Rectal smooth muscle tissue (tissue), 1 donor: ENCODE results near the gene FIP1L1.
"Not testable (repeated sequence)": the region's sequence is repeated elsewhere in the genome, so short reads cannot be mapped to it uniquely, and the experiment has no call there.

Source experiments
- H3K27ac ChIP-seq: one replicate; pipeline ENCODE4 v1.7.0; 2013; ENCODE audit warnings: low read depth, low read length, inconsistent platforms
- H3K27me3 ChIP-seq: one replicate; pipeline ENCODE4 v1.7.0; 2013; ENCODE audit warnings: low read length; ENCODE audit not compliant: control insufficient read depth, insufficient read depth
- H3K36me3 ChIP-seq: one replicate; pipeline ENCODE4 v1.7.0; 2013; ENCODE audit warnings: low read length; ENCODE audit not compliant: control insufficient read depth, insufficient read depth
- H3K4me1 ChIP-seq: one replicate; pipeline ENCODE4 v1.7.0; 2013; ENCODE audit warnings: low read length; ENCODE audit not compliant: control insufficient read depth, insufficient read depth
- H3K4me3 ChIP-seq: one replicate; pipeline ENCODE4 v1.7.0; 2013; ENCODE audit warnings: low read length
- H3K9ac ChIP-seq: one replicate; pipeline ENCODE4 v1.7.0; 2013; ENCODE audit warnings: low read length

FIP1L1 gene

GRCh38 chr4:53461244-53461643 lies 83.8 kb downstream of the FIP1L1 start:
- Histone ChIP-seq H3K27me3 (no peaks in the 10 kb centered on the region), H3K4me3 (no peak overlapping the region), H3K36me3 (peaks cover 4% of the 10 kb centered on the region), H3K27ac (no peak overlapping the region), H3K4me1 (no peaks in the 10 kb centered on the region), H3K9ac (no peak overlapping the region)

- Histone ChIP-seq H3K36me3 (peaks cover 2% of the 10 kb centered on the region), H3K27me3 (no peaks in the 10 kb centered on the region), H3K4me1 (no peaks in the 10 kb centered on the region), H3K9ac (no peak overlapping the region), H3K4me3 (no peak overlapping the region), H3K27ac (no peak overlapping the region)
Measured at GRCh38 chr4:53463340-53463739, 85.9 kb downstream of the FIP1L1 start.

GRCh38 chr4:53465281-53465680 lies 87.8 kb downstream of the FIP1L1 start:
- H3K27me3 ChIP-seq, result no peaks in the 10 kb centered on the region
- H3K27ac ChIP-seq, result no peak overlapping the region
- no peak overlapping the region for H3K4me3 ChIP-seq
- H3K36me3 ChIP-seq, result peaks cover 2% of the 10 kb centered on the region
- H3K4me1 ChIP-seq, result no peaks in the 10 kb centered on the region
- H3K9ac ChIP-seq, result no peak overlapping the region

- H3K9ac ChIP-seq, result no peak overlapping the region
- no peak overlapping the region for H3K4me3 ChIP-seq
- no peaks in the 10 kb centered on the region for H3K4me1 ChIP-seq
- no peak overlapping the region for H3K27ac ChIP-seq
- peaks cover 2% of the 10 kb centered on the region for H3K36me3 ChIP-seq
- no peaks in the 10 kb centered on the region for H3K27me3 ChIP-seq
Measured at GRCh38 chr4:53465891-53466290, 88.5 kb downstream of the FIP1L1 start.

GRCh38 chr4:53466576-53466975 lies 89.1 kb downstream of the FIP1L1 start:
- H3K4me3 ChIP-seq, H3K9ac ChIP-seq, H3K4me1 ChIP-seq, H3K27ac ChIP-seq, H3K36me3 ChIP-seq, H3K27me3 ChIP-seq: not testable (repeated sequence)

- no peaks in the 10 kb centered on the region for H3K36me3 ChIP-seq
- no peak overlapping the region for H3K27ac ChIP-seq
- no peaks in the 10 kb centered on the region for H3K4me1 ChIP-seq
- no peaks in the 10 kb centered on the region for H3K27me3 ChIP-seq
- H3K4me3 ChIP-seq, result no peak overlapping the region
- H3K9ac ChIP-seq, result no peak overlapping the region
Measured at GRCh38 chr4:53476232-53477037, 99.0 kb downstream of the FIP1L1 start.

- Histone ChIP-seq H3K36me3 (no peaks in the 10 kb centered on the region), H3K27me3 (no peaks in the 10 kb centered on the region), H3K4me1 (no peaks in the 10 kb centered on the region), H3K27ac (no peak overlapping the region), H3K9ac (no peak overlapping the region), H3K4me3 (no peak overlapping the region)
Measured at GRCh38 chr4:53477038-53477565, 99.7 kb downstream of the FIP1L1 start.

GRCh38 chr4:53477636-53478035 lies 100.2 kb downstream of the FIP1L1 start:
- Histone ChIP-seq H3K4me3 (no peak overlapping the region), H3K9ac (no peak overlapping the region), H3K27ac (no peak overlapping the region), H3K27me3 (no peaks in the 10 kb centered on the region), H3K36me3 (no peaks in the 10 kb centered on the region), H3K4me1 (no peaks in the 10 kb centered on the region)

GRCh38 chr4:53478671-53479456 lies 101.4 kb downstream of the FIP1L1 start:
- Histone ChIP-seq H3K4me1 (no peaks in the 10 kb centered on the region), H3K9ac (no peak overlapping the region), H3K27ac (no peak overlapping the region), H3K36me3 (no peaks in the 10 kb centered on the region), H3K4me3 (no peak overlapping the region), H3K27me3 (no peaks in the 10 kb centered on the region)

- H3K27ac ChIP-seq, result no peak overlapping the region
- H3K27me3 ChIP-seq, result no peaks in the 10 kb centered on the region
- H3K36me3 ChIP-seq, result no peaks in the 10 kb centered on the region
- H3K4me1 ChIP-seq, result no peaks in the 10 kb centered on the region
- no peak overlapping the region for H3K9ac ChIP-seq
- H3K4me3 ChIP-seq, result no peak overlapping the region
Measured at GRCh38 chr4:53479736-53480525, 102.5 kb downstream of the FIP1L1 start.

GRCh38 chr4:53480909-53481308 lies 103.5 kb downstream of the FIP1L1 start:
- no peak overlapping the region for H3K4me3 ChIP-seq
- H3K4me1 ChIP-seq, result no peaks in the 10 kb centered on the region
- no peak overlapping the region for H3K27ac ChIP-seq
- no peak overlapping the region for H3K9ac ChIP-seq
- no peaks in the 10 kb centered on the region for H3K36me3 ChIP-seq
- no peaks in the 10 kb centered on the region for H3K27me3 ChIP-seq

- Histone ChIP-seq H3K4me1 (no peaks in the 10 kb centered on the region), H3K27me3 (no peaks in the 10 kb centered on the region), H3K4me3 (no peak overlapping the region), H3K9ac (no peak overlapping the region), H3K27ac (no peak overlapping the region), H3K36me3 (no peaks in the 10 kb centered on the region)
Measured at GRCh38 chr4:53481586-53481985, 104.1 kb downstream of the FIP1L1 start.
